Activated gamma-delta T cell treated with anti-CD3 and anti-CD28 coated beads, Interleukin-2, amount 50 U/mL, for 16 hours (primary cell): Measurements from ENCODE around the gene CA12.
"Not testable (repeated sequence)": the region's sequence is repeated elsewhere in the genome, so short reads cannot be mapped to it uniquely, and the experiment has no call there.

Experiments
- DNase-seq: peaks from one replicate; pipeline ENCODE4 v3.0.0-alpha.2; 2020; ENCODE audit warnings: low read depth

Gene CA12

DNA sequence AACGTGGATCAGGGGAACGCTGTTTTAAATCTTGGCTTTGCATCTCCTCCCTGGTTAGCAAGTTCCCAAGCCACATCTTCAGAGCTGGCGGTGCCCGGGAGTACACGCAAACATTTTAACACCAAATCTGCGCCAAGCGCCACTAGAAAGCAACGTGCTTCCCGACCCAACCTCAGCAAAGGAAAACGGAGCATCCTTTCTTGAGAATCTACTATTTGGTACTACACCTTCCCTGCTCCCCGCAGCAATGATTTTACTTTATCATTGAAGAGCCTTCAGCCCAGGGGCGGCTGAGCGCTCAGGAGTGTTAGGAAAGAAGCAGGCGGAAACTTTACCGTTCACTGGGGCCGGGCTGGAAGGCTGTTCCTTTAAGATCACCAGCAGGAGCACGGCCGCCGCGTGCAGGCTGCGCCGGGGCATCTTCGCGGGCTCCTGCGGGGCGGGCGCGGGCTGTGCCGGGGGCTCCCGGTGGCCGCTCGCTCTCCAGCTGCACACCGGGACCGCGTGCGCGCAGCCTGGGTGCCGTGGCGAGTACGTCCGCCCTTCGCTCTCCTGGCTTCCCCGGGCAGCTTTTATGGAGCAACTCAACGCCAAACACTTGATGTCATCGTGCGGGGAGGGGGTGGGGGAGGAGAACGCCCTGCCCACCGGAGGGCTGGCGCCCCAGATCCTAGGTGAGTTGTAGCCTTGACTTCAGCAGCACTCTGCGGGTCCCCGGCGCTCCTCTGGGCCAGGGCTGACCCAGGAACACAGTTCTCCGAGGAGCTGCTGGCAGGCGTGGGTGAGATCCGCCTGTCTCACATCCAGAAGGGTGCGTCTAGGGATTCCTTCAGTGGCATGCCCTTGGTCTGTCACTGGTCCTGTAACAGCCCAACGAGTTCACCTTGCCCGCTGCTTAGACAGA, at the start of gene CA12:
TSS of gene CA12 (minus strand) at position 546 of the 904 bp plus-strand sequence. CDS start at position 420, 126 bp downstream.
- DNase-seq, result no peak

DNA sequence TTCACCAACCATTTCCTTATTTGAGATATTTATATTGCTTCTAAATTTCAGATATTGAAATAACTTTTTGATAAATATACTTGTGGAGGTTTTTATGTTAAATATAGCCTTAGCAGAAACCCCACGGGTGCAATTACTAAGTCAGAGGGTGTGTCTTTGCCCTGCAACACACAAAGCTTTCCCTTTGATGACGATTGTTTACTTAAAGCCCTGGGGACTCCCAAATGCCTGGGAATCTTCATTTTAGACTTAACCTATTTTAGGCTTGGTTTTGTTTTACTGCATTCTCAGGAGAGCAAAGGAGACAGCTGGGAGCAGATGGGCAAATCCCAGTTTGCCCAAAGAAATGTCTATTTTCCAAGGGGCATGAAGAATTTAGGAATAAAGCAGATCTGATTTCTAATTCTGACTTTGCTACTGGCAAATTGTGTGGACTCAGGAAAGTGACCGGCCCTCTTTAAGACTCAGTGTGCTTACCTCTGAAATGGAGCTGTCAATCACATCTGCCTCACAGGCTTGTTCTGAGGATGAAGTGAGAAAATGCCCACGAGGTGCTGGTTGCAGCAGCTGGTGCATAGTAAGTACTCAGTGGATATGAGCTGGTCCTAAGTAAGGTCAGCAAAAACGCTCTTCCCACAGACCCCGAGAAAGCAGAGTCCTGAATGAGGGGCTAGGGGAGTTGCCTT, 49.3 kb upstream of the CA12 start:
- DNase-seq, result no peak

- no peak for DNase-seq
Measured at GRCh38 chr15:63426552-63426951, 44.9 kb upstream of the CA12 start.

DNA sequence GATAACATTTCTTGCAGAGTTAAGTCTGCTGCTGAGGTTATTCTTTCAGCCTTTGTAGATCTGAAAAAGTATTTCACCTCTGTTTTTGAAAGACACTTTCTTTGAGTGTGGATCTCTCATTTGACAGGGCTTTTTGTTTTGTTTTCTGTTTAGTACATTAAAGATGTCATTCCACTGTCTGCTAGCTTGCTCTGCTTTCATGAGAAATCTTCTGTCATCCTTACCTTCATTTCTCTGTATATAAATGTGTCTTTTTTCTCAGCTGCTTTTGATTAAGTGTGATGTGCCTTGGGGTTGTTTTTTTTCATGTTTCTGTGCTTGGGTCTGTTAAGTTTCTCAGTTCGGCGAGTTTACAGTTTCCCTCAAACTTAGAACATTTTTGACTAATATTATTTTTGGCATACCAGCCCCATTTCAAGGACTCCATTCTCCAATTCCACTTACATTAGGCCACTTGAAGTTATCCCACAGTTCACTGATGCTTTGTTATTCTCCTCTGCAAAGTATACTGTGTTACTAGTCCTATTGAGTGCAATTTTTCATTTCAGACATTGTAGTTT, 43.9 kb upstream of the CA12 start:
- no peak for DNase-seq

GRCh38 chr15:63422891-63423590, 41.4 kb upstream of the CA12 start:
- DNase-seq, result no peak

DNA sequence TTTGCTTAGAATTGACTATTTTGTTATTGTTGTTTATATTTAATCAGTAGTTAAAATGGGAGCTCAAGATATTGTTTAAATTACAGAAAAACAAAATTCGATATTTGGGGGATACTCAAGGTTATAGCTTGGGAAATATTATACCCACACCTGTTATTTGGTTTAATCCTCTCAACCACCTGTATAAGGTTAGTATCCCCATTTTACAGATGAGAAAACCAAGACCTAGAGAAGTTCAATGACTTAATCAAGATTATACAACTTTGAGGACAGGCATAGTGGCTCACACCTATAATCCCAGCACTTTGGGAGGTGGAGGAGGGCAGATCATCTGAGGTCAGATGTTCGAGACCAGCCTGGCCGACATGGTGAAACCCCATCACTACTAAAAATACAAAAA, 39.8 kb upstream of the CA12 start:
- no peak for DNase-seq

DNA sequence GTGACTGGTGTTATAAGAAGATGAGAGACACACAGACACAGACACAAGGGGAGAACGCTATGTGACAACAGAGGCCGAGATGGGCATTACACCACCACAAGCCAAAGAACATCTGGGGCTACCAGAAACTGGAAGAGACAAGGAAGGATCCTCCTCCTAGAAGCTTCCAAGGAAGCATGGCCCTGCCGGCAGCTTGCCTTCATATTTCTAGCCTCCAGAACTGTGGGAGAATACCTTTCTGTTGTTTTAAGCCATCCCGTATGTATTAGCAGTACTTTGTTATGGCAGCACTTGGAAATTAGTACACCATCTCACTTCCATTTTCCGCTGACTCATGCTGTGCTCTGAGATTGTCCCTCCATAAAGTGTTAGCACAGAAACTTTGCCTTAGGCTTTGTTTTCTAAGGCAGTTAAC, 38.7 kb upstream of the CA12 start:
- DNase-seq, result no peak

GRCh38 chr15:63418811-63419210, 37.2 kb upstream of the CA12 start:
- DNase-seq, result no peak

DNA sequence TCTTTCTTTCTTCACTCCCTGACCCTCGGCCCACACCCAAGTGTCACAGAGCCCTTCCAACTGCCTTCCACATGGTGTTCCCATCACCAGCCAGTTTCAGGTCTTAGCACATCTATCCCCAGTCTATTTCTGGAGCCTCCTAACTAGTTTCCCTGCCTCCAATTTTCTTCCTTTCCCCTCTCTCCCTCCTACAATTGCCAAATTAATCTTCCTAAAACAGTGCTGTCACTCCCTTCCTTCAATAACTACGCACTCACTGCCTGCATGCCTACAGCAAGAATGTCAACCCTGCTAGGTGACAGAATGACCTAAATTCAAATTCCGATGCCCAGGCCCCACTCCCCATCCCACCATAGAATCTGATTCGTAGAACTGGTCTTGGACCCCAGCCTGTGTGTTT, 36.1 kb upstream of the CA12 start:
- DNase-seq, result no peak

- DNase-seq, result not testable (repeated sequence)
Measured at GRCh38 chr15:63417274-63417673, 35.6 kb upstream of the CA12 start.

- DNase-seq, result no peak
Measured at GRCh38 chr15:63414474-63415120, 33.0 kb upstream of the CA12 start.

GRCh38 chr15:63412551-63412950, 30.9 kb upstream of the CA12 start:
- DNase-seq, result no peak

DNA sequence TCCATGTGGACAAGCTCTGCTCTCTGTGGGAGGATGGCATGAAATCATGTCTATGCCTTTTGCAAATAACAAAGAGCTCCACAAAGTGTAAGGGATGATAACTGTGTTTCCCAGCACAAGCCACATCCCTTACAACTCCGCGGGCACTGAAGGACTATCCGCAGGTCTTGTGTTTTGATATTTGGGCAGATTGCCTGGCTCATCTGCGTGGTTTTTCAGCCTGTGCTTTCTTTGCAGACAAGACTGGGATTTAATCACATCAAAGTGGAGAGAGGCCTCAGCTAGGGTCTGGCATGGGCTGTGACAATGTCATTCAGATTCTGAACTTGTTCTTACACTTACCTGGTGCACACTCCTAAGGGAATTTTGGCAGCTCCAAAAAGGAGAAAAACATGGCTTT, 30.2 kb upstream of the CA12 start:
- no peak for DNase-seq

- no peak for DNase-seq
Measured at GRCh38 chr15:63409179-63409578, 27.5 kb upstream of the CA12 start.

- DNase-seq, result no peak
Measured at GRCh38 chr15:63408524-63408923, 26.9 kb upstream of the CA12 start.

DNA sequence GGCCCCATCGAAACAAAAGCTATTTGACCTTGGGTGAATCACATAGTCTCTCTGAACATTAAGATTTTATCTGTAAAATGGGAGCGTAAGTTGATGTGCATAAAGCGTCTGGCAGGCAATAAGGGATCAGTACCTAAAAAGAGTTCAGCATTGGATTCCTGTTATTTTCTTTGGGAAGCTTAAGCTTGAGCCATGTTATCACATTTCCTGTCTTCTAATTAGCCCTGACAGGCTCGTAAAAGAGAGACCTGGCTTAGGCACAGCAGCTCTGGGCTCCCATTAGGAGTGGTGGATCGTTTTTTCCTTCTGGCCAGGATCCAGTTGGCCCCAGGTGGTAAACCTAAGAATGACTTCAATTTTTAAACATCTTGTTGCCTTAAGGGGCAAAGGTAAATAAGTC, 26.0 kb upstream of the CA12 start:
- DNase-seq, result no peak

GRCh38 chr15:63405683-63406390, 24.2 kb upstream of the CA12 start:
- no peak for DNase-seq

- no peak for DNase-seq
Measured at GRCh38 chr15:63405159-63405558, 23.5 kb upstream of the CA12 start.

DNA sequence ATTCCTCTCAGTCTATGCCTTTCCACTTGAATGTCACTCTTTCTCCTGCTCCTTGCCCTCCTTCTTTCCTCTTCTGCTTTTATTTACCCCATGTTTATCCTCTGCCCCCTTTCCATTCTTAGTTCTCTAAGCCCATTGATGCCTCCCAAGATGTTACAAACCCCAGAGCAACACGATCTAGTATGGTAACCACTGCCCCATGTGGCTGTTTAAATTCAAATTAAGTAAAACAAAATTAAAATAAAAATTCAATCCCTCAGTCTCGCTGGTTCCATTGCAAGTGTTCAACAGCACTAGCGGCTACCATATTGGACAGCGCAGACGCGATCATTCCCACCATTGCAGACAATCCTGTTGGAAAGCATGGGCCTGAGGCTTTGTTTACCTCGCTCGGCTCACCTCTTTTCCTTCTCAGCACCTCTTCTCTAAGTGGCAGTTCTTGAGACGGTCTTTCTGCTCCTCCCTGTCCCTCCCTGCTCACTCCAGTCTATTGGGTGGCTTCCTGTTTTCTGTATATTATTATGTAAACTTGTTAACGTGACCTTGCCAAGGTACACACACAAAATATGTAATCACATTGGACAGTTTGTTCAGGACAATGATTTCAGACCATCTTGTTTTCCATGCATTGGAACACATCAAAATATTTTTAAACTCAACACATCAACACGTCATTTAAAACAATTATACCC, 21.8 kb upstream of the CA12 start:
- no peak for DNase-seq

- no peak for DNase-seq
Measured at GRCh38 chr15:63402498-63403253, 21.0 kb upstream of the CA12 start.
